Purkinje cell (primary cell): Measurements from ENCODE around the gene SMIM32. TPM values are rescaled to one million over a fixed set of nuclear protein-coding genes. Genes with fewer than 3 reads are reported as not detected.

Source experiments
- polyA plus RNA-seq: library from polyadenylated mRNA; unstranded; fragments of >200 nt; fragmentation: Nextera tagmentation; gene quantifications from 2 replicates; pipeline ENCODE4 v1.2.1, GENCODE V29; 2014

SMIM32 gene
- 0.91 and 2.4 TPM in 2 replicates for polyA plus RNA-seq

DNA sequence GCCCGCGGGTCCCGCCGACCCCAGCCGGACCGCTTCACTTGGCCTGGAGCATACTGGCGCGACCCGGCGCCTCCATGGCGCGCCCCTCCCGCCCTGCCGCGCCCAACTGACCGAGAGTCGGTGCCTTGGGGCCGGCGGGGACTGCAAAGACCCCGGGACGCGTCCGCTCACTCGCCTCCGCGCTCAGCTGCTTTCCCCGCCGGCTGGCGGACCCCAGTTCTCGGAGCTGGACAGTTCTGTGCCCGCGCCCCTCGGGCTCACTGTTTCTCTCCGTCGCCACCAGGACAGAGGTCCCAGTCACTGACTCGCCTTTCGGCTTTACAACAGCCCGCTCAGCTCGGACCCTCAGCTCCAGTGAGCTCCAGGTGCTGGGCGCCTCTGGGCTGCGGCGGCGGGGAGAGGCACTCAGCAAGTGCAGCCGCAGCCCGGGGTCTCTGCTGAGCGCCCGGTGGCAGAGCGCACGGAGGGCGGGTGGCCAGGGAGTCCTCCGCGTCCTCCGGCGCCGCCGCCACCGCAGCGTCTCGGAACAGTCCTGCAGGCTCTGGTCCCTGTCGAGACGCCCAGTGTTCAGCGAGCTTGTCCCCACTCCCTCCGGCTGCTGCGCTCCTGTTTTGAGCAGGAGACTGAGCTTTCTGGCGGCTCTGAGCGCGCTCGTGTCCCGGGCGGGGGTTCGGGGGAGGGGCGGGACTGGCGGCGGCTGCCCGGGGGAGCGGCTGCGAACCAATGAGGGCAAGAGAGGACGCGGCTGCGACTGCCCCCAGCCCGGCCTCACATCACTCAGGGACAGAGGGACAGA lies at the start of gene SMIM32:
Gene SMIM32, minus strand, starts transcription at position 637 of the 796 bp plus-strand sequence. CDS start 638 bp downstream, outside the sequence.

Other genes with a start within 250 kb of the SMIM32 start
- gene LECT2, start 238.2 kb downstream of the SMIM32 start, polyA plus RNA-seq, result not detected in 2 replicates
- 0.56 TPM in 1 of 2 replicates, not detected in the other for gene TGFBI, start 164.2 kb downstream of the SMIM32 start, polyA plus RNA-seq
- gene SMAD5, start 60.3 kb downstream of the SMIM32 start, polyA plus RNA-seq, result 7.1 and 13.3 TPM in 2 replicates
- gene TRPC7, start 172.4 kb upstream of the SMIM32 start, polyA plus RNA-seq, result not detected in 2 replicates